HG03575 (cell line): Measurements from ENCODE around the gene TCF3.

Experiments
- ATAC-seq: cut with Tn5 transposase; IDR thresholded peaks from one replicate; pipeline ENCODE4 v1.9.1; 2021; ENCODE audit not compliant: unreplicated experiment, insufficient number of reproducible peaks, low FRiP score; ENCODE audit errors: extremely low read depth

TCF3 gene

GRCh38 chr19:1618157-1619093 lies 34.0 kb downstream of the TCF3 start:
- ATAC-seq: no peak

DNA sequence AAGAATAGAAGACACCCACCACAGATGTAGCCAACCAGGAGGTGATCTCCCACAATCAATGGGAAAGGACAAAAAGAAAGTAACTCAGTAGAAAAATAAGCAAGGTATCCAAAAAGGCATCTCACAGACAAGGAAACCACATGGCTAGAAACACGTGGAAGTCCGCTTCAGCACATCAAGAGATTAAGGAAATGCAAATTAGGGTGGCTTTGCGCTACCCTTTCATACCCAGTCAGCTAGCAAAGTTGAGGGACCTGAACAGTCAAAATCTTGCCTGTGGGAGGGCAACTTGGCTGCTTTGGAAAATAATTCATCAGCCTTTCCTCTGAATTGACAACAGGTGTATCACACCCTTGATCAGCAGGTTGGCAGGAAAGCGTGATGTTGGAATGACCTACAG lies 35.5 kb downstream of the TCF3 start:
- ATAC-seq: no peak

- ATAC-seq: no peak
Observed at GRCh38 chr19:1616396-1616795, 36.0 kb downstream of the TCF3 start.

GRCh38 chr19:1615156-1615765 lies 37.2 kb downstream of the TCF3 start:
- no peak for ATAC-seq

GRCh38 chr19:1613808-1614570 lies 38.4 kb downstream of the TCF3 start:
- ATAC-seq: no peak

DNA sequence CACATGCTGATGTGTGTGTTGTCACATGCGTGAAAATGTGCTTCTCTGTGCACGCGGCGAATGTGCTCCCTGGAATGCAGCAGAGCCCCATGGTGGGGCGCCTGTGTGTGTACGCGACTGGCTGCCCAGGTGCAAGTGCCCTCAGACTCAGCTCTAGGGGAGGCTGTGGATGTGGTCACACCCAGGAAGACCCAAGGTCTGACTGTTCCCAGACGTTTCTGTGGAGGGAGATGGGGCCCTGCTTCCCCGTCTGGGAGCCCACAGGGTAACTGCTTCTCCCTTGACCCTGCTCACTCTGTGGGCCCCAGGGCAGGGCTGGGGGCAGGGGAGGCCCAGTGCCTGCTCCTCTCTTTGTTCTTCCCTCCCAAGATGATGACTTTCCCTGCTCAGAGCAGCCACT lies 39.3 kb downstream of the TCF3 start:
- ATAC-seq: no peak

- ATAC-seq: no peak
Observed at GRCh38 chr19:1612114-1613086, 40.0 kb downstream of the TCF3 start.

DNA sequence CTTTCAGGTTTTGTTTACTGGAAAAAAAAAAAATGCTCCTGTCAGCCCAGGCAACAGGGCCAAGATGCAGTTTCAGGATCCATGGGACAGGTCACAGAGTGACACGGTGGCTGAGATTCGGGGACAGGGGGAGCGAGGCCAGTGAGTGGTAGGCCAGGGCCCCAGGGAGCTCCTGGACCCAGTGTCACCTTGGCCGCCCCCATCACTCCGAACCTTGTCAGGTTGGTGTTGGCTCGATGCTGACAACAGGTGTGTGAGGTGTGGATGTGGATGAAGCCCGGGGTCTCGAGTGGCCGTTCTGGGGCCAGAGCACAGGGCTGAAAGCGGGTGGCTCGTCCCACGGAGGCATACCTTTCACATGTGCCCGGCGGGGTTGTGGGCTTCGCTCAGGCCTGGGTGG lies 41.1 kb downstream of the TCF3 start:
- no peak for ATAC-seq

DNA sequence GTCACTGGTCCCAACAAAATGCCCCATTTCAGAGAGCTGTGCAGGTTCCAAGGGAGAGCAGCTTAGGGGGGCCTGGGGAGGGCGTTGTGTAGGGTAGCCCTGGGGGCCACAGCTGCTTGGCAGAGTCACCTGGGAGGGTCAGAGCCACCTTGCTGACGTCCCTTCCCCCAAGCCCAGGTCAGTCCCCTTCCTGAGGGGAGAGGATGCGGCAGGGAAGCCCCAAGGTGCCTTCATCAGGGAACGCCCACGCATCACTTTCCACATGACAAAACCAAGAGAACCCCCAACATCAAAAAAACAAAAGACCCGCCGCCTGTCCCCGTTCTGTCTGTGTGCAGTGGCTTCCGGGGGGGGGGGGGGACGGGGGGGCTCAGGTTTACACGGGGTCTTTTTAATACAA lies 41.8 kb downstream of the TCF3 start:
- ATAC-seq: no peak

DNA sequence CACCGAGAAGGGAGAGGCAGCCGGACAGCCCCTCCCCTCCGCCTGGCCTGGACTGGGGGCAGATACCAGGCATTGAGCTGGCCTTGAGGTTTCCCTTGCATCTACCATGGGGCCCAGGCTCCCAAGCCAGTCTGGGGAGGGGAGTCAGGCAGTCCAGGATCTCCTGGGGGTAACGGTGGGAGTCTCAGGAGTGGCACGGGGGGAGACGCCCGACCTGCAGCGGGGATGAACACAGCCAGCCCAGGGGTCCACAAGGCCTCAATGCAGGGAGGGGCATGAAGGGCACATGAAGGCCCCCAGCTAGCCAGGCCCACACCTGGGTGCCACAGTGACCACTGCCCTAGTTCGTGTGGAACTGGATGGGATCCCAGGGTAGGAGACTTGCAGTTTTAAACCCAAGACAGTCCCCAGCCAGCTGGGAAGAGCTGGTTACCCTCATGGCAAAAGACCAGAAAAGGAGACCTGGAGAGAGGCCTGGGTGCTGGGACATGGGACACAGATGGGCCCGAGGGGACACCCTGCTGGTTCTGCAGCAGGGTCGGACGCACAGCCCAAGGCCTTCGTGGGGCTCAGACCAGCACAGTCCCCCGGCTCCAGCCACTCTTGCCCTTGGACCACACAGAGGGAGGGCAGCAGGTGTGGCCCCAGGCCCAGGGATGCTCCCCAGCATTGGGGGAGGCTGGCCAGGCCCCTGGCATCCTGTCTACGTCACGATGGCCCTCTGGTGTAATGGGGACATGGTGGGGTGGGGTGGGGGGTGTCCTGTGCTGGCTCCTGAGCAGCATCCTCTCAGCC lies 42.5 kb downstream of the TCF3 start:
- ATAC-seq: no peak

DNA sequence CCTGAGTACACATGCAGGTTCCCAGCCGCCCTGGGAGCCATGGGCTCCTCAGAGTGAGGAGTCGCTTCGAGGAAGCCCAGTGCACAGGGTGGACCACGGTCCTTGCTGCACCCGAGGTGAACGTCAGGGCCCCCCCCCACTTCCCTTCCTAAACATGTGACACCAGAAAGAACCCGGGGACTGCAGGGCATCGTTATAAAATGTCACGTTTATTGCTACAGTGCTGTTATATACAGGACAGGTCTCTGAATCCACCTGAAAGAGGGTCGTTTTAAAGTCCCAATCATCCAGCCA lies 43.4 kb downstream of the TCF3 start:
- no peak for ATAC-seq

DNA sequence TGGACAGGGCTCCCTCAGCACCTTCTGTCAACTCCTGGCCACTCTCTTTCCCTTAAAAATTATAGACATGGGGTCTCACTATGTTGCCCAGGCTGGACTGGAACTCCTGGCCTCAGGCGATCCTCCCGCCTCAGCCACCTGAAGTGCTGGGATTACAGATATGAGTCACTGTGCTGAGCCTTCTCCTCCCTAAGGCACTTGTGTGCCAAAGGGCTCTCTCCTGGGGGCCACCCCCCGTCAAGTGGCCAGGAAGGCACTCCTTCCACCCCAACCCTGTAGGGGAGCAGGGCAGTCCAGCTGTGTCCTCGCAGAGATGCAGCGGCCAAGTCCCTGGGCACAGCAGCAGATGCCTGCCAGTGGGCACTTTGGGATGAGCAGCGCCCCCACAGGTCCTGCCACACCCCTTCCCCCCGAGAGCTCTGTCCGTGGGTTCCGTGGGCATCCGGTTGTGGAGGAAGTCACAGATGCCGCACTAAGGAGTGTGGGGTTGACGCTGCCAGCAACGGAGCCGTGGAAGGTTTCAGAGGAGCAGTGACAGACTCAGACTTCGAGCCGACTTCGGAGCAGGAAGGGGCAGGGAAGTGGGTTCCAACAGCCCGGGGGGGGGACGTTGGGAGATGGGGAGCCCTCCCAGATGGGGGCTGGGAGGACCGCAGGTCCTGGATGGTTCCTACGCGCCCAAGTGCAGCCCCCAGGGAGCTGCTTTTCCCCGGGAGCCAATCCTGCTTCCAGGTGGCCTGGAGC lies 43.9 kb downstream of the TCF3 start:
- ATAC-seq: no peak

DNA sequence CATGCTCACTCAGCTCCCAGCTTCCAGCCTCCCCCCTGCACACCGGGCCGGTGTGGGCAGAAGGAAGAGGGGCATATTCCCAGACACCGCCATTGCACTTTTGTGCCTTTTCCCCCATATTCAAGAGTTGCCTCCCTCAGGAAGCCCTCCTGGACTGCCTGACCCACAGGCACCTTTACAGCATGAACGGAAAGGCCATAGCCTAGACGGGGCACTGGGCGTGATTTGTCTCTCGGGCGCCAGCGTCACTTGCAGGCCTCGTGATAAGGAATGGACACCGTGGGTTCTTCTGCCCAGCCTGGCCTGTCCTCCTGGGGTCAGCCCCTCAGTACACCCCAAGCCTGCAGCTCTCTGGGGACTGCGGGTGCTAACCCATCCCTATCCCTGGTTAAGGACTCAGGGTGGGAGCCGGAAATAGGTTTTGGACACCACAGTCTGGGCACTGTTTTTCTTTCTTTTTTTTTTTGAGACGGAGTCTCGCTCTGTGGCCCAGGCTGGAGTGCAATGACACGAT lies 46.2 kb downstream of the TCF3 start:
- ATAC-seq: no peak

DNA sequence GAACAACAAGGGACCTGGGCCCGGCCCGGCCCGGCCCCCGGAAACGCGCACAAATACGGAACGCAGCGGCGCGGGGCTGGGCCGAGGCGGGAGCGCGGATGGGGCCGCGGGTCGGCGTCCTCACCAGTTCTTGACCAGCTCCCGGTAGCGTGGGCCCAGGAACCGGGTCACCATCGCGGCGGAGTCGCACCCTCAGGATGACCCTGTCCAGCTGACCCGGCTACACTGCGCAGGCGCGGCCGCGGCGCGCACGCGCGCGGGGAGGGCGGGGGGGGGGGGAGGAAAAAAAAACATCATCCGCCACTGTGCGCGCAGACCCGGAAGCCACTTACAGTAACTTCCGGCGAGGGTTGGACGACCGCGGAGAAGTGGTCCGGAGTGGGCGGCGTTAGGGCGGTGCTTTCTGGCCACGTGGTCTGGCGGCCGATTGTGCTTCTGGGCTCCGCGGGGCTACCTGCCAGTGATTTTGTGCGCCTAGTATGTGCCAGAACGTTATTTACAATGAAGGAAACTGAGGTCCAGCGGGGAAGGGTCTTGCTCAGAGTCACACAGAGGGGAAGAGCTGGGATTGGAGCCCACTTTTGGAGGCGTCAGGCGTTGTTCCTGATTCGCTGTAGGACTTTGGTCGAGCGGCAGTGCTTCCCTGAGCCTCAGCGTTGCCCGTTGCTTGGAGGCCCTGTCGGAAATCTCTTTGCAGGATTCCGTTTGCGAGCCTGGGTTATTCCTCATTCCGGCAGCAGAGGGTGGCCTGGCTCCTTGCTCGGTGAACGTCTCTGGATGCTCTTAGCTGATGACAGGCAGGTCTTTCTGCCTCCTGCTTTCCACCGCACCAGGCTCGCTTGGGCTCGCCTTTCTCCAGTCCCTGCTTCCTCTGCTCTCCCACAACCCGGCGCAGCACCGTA lies 46.9 kb downstream of the TCF3 start, which contains the start of gene UQCR11:
UQCR11 (minus strand) TSS at position 227 of the 902 bp plus-strand sequence; CDS start at position 174, 53 bp downstream.
- peak; percentile 49 for ATAC-seq

- ATAC-seq: no peak
Observed at GRCh38 chr19:1602091-1602707, 50.2 kb downstream of the TCF3 start.

GRCh38 chr19:1601613-1602064 lies 50.8 kb downstream of the TCF3 start:
- ATAC-seq: no peak
